PFSK-1 (cell line): ENCODE results near the gene WDR35.

ENCODE experiments used
- FOXP2 ChIP-seq: optimal IDR thresholded peaks from 2 replicates; pipeline ENCODE3; 2011; ENCODE audit warnings: borderline replicate concordance, control low read depth, inconsistent platforms; ENCODE audit not compliant: insufficient read depth; ENCODE audit errors: extremely low read length, extremely low read depth
- POLR2AphosphoS5 ChIP-seq: IDR thresholded peaks from 2 replicates; pipeline ENCODE4 v1.6.1; 2012; ENCODE audit warnings: low read depth, mild to moderate bottlenecking, control low read depth, low read length, moderate library complexity
- SIN3A ChIP-seq: IDR thresholded peaks from 2 replicates; pipeline ENCODE4 v1.6.1; 2012; ENCODE audit warnings: mild to moderate bottlenecking, low read length, moderate library complexity, borderline replicate concordance; ENCODE audit not compliant: insufficient read depth
- TAF1 ChIP-seq: IDR thresholded peaks from 2 replicates; pipeline ENCODE4 v1.6.1; 2012; ENCODE audit warnings: low read length, control low read depth, borderline replicate concordance; ENCODE audit not compliant: insufficient read depth
- TF ChIP-seq, protein P1 (sequence below), 2 experiments: IDR thresholded peaks; 2 replicates each; pipeline versions ENCODE4 v1.6.1 to v1.8.0; 2011 to 2012; ENCODE audit warnings: low read depth in 2 of 2, low read length in 2 of 2, control low read depth in 1 of 2, inconsistent platforms in 1 of 2, mild to moderate bottlenecking in 1 of 2, moderate library complexity in 1 of 2; ENCODE audit not compliant: insufficient read depth in 1 of 2

WDR35 gene

DNA sequence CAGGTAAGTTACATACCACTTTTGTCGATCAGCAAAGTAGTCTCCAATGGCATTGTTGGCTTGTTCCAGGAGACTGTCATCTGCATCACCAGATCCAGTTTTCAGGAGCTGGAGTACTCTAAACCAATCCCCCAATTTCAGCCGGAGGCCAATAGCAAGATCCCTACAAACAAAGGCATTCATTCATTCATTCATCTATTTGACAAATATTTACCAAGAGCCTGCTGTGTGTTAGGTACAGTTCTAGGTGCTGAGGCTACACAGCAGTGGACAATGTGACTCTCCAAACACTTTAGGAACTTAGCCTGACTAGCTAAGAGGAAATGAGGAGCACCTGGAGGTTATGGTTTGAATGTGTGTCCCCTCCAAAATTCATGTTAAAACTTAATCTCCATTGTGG lies 53.7 kb downstream of the WDR35 start:
- TF ChIP-seq SIN3A: no peak
- TF ChIP-seq TAF1: no peak
- TF ChIP-seq POLR2AphosphoS5: no peak
- TF ChIP-seq FOXP2: no peak
- TF ChIP-seq, protein P1, sequence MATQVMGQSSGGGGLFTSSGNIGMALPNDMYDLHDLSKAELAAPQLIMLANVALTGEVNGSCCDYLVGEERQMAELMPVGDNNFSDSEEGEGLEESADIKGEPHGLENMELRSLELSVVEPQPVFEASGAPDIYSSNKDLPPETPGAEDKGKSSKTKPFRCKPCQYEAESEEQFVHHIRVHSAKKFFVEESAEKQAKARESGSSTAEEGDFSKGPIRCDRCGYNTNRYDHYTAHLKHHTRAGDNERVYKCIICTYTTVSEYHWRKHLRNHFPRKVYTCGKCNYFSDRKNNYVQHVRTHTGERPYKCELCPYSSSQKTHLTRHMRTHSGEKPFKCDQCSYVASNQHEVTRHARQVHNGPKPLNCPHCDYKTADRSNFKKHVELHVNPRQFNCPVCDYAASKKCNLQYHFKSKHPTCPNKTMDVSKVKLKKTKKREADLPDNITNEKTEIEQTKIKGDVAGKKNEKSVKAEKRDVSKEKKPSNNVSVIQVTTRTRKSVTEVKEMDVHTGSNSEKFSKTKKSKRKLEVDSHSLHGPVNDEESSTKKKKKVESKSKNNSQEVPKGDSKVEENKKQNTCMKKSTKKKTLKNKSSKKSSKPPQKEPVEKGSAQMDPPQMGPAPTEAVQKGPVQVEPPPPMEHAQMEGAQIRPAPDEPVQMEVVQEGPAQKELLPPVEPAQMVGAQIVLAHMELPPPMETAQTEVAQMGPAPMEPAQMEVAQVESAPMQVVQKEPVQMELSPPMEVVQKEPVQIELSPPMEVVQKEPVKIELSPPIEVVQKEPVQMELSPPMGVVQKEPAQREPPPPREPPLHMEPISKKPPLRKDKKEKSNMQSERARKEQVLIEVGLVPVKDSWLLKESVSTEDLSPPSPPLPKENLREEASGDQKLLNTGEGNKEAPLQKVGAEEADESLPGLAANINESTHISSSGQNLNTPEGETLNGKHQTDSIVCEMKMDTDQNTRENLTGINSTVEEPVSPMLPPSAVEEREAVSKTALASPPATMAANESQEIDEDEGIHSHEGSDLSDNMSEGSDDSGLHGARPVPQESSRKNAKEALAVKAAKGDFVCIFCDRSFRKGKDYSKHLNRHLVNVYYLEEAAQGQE (IDR thresholded peaks at IDR 0.05; ENCODE audit: insufficient read depth in 1 of 2, low read depth in 2 of 2, low read length in 2 of 2): no peak

DNA sequence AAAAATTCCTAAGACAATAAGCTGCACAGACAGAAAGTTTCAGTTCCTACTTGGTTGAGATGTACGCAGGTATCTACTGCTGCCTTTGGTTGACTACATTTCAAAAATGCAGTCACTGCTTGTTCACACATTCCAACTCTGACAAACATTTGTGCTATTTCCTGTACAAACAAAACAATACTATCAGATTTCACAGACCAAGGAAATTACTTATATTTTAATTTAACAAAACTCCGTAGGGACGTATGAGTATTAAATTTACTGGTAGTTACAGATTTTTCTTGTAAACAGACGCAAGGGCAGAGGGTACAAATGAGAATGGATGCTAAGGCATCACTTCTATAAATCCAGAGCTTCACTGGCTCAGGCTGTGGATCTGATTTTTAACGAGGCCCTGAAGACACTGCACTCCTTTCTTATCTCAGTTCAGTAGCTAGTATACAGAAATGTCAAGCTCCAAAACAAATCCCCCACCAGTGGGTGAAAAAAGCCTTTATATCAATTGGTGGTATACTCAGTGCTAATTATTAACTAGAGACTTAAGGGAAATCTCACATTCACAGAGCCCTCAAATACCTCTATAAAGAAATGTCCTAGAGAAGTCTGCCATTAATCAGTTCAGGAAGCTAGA lies 56.4 kb downstream of the WDR35 start:
- TF ChIP-seq POLR2AphosphoS5 (no peak), SIN3A (no peak), TAF1 (no peak), FOXP2 (no peak)
- TF ChIP-seq, protein P1 (IDR thresholded peaks at IDR 0.05; ENCODE audit: insufficient read depth in 1 of 2, low read depth in 2 of 2, low read length in 2 of 2): no peak

DNA sequence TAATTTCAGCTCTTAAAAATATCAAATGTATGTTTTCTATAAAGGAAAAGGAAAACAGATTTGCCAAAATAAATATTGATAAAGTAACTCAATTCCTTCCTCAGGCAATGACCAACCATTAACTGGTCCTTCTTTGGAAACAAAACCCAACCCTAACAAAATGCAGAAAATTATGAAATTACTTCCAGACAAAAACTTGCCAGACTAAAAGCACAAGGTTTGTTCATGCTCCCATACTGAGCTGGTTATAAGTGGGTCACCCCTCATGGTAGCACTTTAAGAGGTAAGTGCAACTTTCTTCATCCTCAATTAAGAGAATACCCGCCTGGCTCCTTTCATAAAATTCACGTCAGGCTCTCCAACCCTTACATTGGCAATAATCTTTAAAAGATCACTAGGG lies 57.0 kb downstream of the WDR35 start:
- no peak for TF ChIP-seq TAF1
- TF ChIP-seq, protein P1 (IDR thresholded peaks at IDR 0.05; ENCODE audit: insufficient read depth in 1 of 2, low read depth in 2 of 2, low read length in 2 of 2): no peak
- no peak for TF ChIP-seq FOXP2
- TF ChIP-seq SIN3A: no peak
- no peak for TF ChIP-seq POLR2AphosphoS5

DNA sequence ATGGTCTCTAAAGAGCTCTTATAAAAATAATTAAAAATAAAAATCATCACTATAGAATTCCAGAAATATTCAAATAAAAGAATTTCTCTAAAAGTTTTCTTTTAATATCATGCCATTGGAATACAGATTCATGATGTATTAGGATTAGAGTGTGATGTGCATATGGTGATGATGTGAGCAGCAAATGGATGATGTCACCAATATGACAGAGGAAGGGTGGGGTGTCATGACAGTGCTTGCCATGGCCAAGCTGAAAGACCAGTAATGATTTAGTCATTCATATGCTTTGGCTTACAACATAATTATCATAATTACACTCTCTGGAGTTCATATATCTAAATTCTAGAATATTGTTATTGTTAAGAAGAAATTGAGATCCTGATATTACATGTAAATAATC lies 60.7 kb downstream of the WDR35 start:
- TF ChIP-seq TAF1 (no peak), SIN3A (no peak), FOXP2 (no peak), POLR2AphosphoS5 (no peak)
- TF ChIP-seq, protein P1 (IDR thresholded peaks at IDR 0.05; ENCODE audit: insufficient read depth in 1 of 2, low read depth in 2 of 2, low read length in 2 of 2): no peak

DNA sequence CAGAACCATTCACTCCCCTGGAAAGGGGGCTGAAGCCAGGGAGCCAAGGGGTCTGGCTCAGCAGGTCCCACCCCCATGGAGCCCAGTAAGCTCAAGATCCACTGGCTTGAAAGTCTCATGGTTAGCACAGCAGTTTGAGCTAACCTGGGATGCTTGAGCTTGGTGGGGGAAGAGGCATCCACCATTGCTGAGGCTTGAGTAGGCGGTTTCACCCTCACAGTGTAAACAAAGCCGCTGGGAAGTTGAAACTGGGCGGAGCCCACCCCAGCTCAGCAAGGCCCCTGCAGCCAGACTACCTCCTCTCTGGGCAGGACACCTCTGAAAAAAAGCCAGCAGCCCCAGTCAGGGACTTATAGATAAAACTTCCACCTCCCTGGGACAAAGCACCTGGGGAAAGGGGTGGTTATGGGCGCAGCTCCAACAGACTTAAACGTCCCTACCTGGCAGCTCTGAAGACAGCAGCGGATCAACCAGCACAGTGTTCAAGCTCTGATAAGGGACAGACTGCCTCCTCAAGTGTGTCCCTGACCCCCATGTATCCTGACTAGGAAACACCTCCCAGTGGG lies 73.4 kb downstream of the WDR35 start:
- TF ChIP-seq POLR2AphosphoS5 (no peak), SIN3A (no peak), FOXP2 (no peak), TAF1 (no peak)
- TF ChIP-seq, protein P1 (IDR thresholded peaks at IDR 0.05; ENCODE audit: insufficient read depth in 1 of 2, low read depth in 2 of 2, low read length in 2 of 2): no peak
